Colonic mucosa (tissue), 4 donors: ENCODE data around the gene GAA. TPM values are rescaled to one million over a fixed set of nuclear protein-coding genes. Genes with fewer than 3 reads are reported as not detected.

Source experiments
- DNase-seq: peaks from one replicate; pipeline ENCODE4 v3.0.0-alpha.2; 2020
- H3K27ac ChIP-seq: fragments of 200-600 bp; one replicate; pipeline ENCODE4 v1.8.0; 2021
- H3K27me3 ChIP-seq: fragments of 200-600 bp; one replicate; pipeline ENCODE4 v1.8.0; 2021
- H3K36me3 ChIP-seq: fragments of 200-600 bp; one replicate; pipeline ENCODE4 v1.8.0; 2021
- H3K4me1 ChIP-seq: fragments of 200-600 bp; one replicate; pipeline ENCODE4 v1.8.0; 2021; ENCODE audit warnings: mild to moderate bottlenecking
- H3K4me3 ChIP-seq: fragments of 200-600 bp; one replicate; pipeline ENCODE4 v1.8.0; 2021
- H3K9ac ChIP-seq, 2 donors: one replicate each; pipeline ENCODE4 v1.7.0; 2013; ENCODE audit warnings: control low read depth in 2 of 2, low read depth in 2 of 2, low read length in 2 of 2
- H3K9me3 ChIP-seq: fragments of 200-600 bp; one replicate; pipeline ENCODE4 v1.8.0; 2021
- CTCF ChIP-seq: fragments of 200-600 bp; IDR thresholded peaks from one replicate; pipeline ENCODE4 v1.8.0; 2022; ENCODE audit warnings: antibody characterized with exemption, mild to moderate bottlenecking
- intact Hi-C: fragments of 100-400 bp; cut with DNase I; formaldehyde crosslinking; loops from one replicate; pipeline ENCODE4 v1.14.1; 2022
- total RNA-seq, 2 donors: library from RNA; stranded (reverse); fragmentation: NEBNext Ultra II Directional in 1 of 2; extraction: Animal tissue kit (Norgen Biotek cat#: 25700) in 1 of 2; gene quantifications; one replicate each; pipeline ENCODE4 v1.2.1, GENCODE V29; 2021
- donor health status: healthy.
- donor health status: DM: no; HTN: no; CAD: no.
- donor health status: DM: no; HTN: no; CAD: no.

The GAA gene
- total RNA-seq, 2 donors from 2014 or later = 34.0 to 59.4 TPM

GRCh38 chr17:80080081-80080480 is 21.3 kb upstream of the GAA start:
- no peak for TF ChIP-seq CTCF
- intact Hi-C loops = loop anchor here (5.0 kb wide), 2 partner anchors 73 to 172 kb away; no protein-coding TSS in a partner anchor

GRCh38 chr17:80081596-80081995 is 19.8 kb upstream of the GAA start:
- no peaks in the 10 kb centered on the region for H3K36me3 ChIP-seq
- no peak overlapping the region for H3K9ac ChIP-seq

More at GRCh38 chr17:80080081-80080480, 21.3 kb upstream of the GAA start:
- DNase-seq = no peak
- Histone ChIP-seq H3K36me3 (no peaks in the 10 kb centered on the region), H3K27me3 (no peaks in the 10 kb centered on the region), H3K4me1 (no peaks in the 10 kb centered on the region), H3K27ac (no peak overlapping the region), H3K9ac (no peak overlapping the region), H3K9me3 (no peaks in the 10 kb centered on the region), H3K4me3 (no peak overlapping the region)

GRCh38 chr17:80082403-80083135 is 18.8 kb upstream of the GAA start:
- Histone ChIP-seq H3K27ac (no peak overlapping the region), H3K9ac (peak overlapping the region in 1 of 2 donors; percentile 24), H3K9me3 (no peaks in the 10 kb centered on the region), H3K36me3 (no peaks in the 10 kb centered on the region), H3K4me3 (no peak overlapping the region), H3K27me3 (no peaks in the 10 kb centered on the region), H3K4me1 (no peaks in the 10 kb centered on the region)
- peak; percentile 66 for DNase-seq
- intact Hi-C loops = loop anchor here (5.0 kb wide), 2 partner anchors 75 to 170 kb away; no protein-coding TSS in a partner anchor
- peak; percentile 72 for TF ChIP-seq CTCF

More at GRCh38 chr17:80081596-80081995, 19.8 kb upstream of the GAA start:
- Histone ChIP-seq H3K4me3 (no peak overlapping the region), H3K27me3 (no peaks in the 10 kb centered on the region), H3K4me1 (no peaks in the 10 kb centered on the region), H3K9me3 (no peaks in the 10 kb centered on the region), H3K27ac (no peak overlapping the region)
- TF ChIP-seq CTCF = no peak
- no peak for DNase-seq
- intact Hi-C loops = loop anchor here (5.0 kb wide), 2 partner anchors 74 to 171 kb away; no protein-coding TSS in a partner anchor

- intact Hi-C loops = loop anchor here (5.0 kb wide), 2 partner anchors 76 to 169 kb away; no protein-coding TSS in a partner anchor
- no peak for DNase-seq
Observed at GRCh38 chr17:80083136-80083661, 18.2 kb upstream of the GAA start.

GRCh38 chr17:80084773-80085172 is 16.6 kb upstream of the GAA start:
- no peak for DNase-seq
- Histone ChIP-seq H3K9ac (no peak overlapping the region), H3K27me3 (no peaks in the 10 kb centered on the region), H3K4me3 (no peak overlapping the region), H3K36me3 (no peaks in the 10 kb centered on the region), H3K27ac (no peak overlapping the region), H3K4me1 (no peaks in the 10 kb centered on the region), H3K9me3 (no peaks in the 10 kb centered on the region)
- TF ChIP-seq CTCF = no peak
- intact Hi-C loops = loop anchor here (5.0 kb wide), 2 partner anchors 77 to 168 kb away; no protein-coding TSS in a partner anchor

More at GRCh38 chr17:80083136-80083661, 18.2 kb upstream of the GAA start:
- H3K4me3 ChIP-seq = no peak overlapping the region
- no peak overlapping the region for H3K9ac ChIP-seq
- H3K4me1 ChIP-seq = no peaks in the 10 kb centered on the region
- no peak overlapping the region for H3K27ac ChIP-seq
- H3K9me3 ChIP-seq = no peaks in the 10 kb centered on the region
- TF ChIP-seq CTCF = no peak
- H3K27me3 ChIP-seq = no peaks in the 10 kb centered on the region
- H3K36me3 ChIP-seq = no peaks in the 10 kb centered on the region
